Neural crest cell (in vitro differentiated cells): ENCODE results near the gene DUT. TPM values are rescaled to one million over a fixed set of nuclear protein-coding genes. Genes with fewer than 3 reads are reported as not detected.
A peak's percentile ranks its signal among the peaks of the same experiment; 100 is the strongest.

ENCODE experiments used
- DNase-seq: peaks from one replicate; pipeline ENCODE4 v3.0.0; 2021; ENCODE audit warnings: low read depth, mixed read lengths, low spot score
- H3K27ac Mint-ChIP-seq: one replicate; pipeline ENCODE4 v1.8.0; 2021; ENCODE audit warnings: mild to moderate bottlenecking, mixed read lengths; ENCODE audit not compliant: unreplicated experiment
- H3K27me3 Mint-ChIP-seq: 2 replicates; pipeline ENCODE4 v1.8.0; 2021; ENCODE audit warnings: low read depth, mild to moderate bottlenecking, mixed read lengths
- H3K36me3 Mint-ChIP-seq: 2 replicates; pipeline ENCODE4 v1.8.0; 2021; ENCODE audit warnings: low read depth, mild to moderate bottlenecking, mixed read lengths
- H3K4me1 Mint-ChIP-seq: 2 replicates; pipeline ENCODE4 v1.8.0; 2021; ENCODE audit warnings: mixed read lengths
- H3K4me3 Mint-ChIP-seq: one replicate; pipeline ENCODE4 v1.8.0; 2021; ENCODE audit warnings: mild to moderate bottlenecking, mixed read lengths
- H3K9me3 Mint-ChIP-seq: 2 replicates; pipeline ENCODE4 v1.8.0; 2021; ENCODE audit warnings: mixed read lengths
- CTCF ChIP-seq: fragments of 200-600 bp; sonication (generic); conservative IDR thresholded peaks from 2 replicates; pipeline ENCODE4 v1.5.0; 2021; ENCODE audit warnings: antibody characterized with exemption, mild to moderate bottlenecking
- long read RNA-seq: library from polyadenylated mRNA; unstranded; transcript quantifications from one replicate; pipeline ENCODE4 v2.0.0, GENCODE V29; 2020
- total RNA-seq: library from RNA; stranded (reverse); gene quantifications from 2 replicates; pipeline ENCODE4 v1.2.1, GENCODE V29; 2021

DUT gene
- total RNA-seq, result 132 and 137 TPM in 2 replicates
- long read RNA-seq, transcript DUT-205 (7 exons, 769 nt), result minor isoform, 7 of 126 reads
- long read RNA-seq, transcript DUT-202 (6 exons, 1,935 nt), result major isoform, 109 of 126 reads
- long read RNA-seq, partial matches to known transcripts, result 6 of 126 reads
- long read RNA-seq, other reads (novel, unspliced or antisense), result 2 of 126 reads

GRCh38 chr15:48330855-48331795 lies at the start of gene DUT:
Gene DUT (plus strand): TSS chr15:48331429. CDS start chr15:48331516, 87 bp downstream.
- H3K9me3 Mint-ChIP-seq, result no peaks in the 10 kb centered on the region
- peaks cover 5% of the 10 kb centered on the region for H3K36me3 Mint-ChIP-seq
- peak within 1 kb of the TSS; percentile 99 for H3K27ac Mint-ChIP-seq
- no peaks in the 10 kb centered on the region for H3K27me3 Mint-ChIP-seq
- H3K4me3 Mint-ChIP-seq, result peak within 1 kb of the TSS; percentile 100
- H3K4me1 Mint-ChIP-seq, result peaks cover 38% of the 10 kb centered on the region
- no peak for TF ChIP-seq CTCF
- DNase-seq, result peak; percentile 67

GRCh38 chr15:48281674-48282073 lies 49.6 kb upstream of the DUT start:
- H3K27me3 Mint-ChIP-seq, result no peaks in the 10 kb centered on the region
- peaks cover 30% of the 10 kb centered on the region for H3K4me1 Mint-ChIP-seq
- H3K9me3 Mint-ChIP-seq, result no peaks in the 10 kb centered on the region
- no peak overlapping the region for H3K4me3 Mint-ChIP-seq
- H3K27ac Mint-ChIP-seq, result no peak overlapping the region
- no peaks in the 10 kb centered on the region for H3K36me3 Mint-ChIP-seq
- no peak for DNase-seq
- TF ChIP-seq CTCF, result peak; percentile 20

- Mint-ChIP-seq H3K36me3 (no peaks in the 10 kb centered on the region), H3K27me3 (no peaks in the 10 kb centered on the region), H3K9me3 (no peaks in the 10 kb centered on the region), H3K4me1 (peaks cover 30% of the 10 kb centered on the region), H3K27ac (peak overlapping the region; percentile 58), H3K4me3 (no peak overlapping the region)
- no peak for TF ChIP-seq CTCF
- DNase-seq, result no peak
Measured at GRCh38 chr15:48282216-48282615, 49.0 kb upstream of the DUT start.

- no peak for DNase-seq
- Mint-ChIP-seq H3K27ac (no peak overlapping the region), H3K9me3 (no peaks in the 10 kb centered on the region), H3K4me3 (no peak overlapping the region), H3K27me3 (no peaks in the 10 kb centered on the region), H3K36me3 (no peaks in the 10 kb centered on the region), H3K4me1 (peaks cover 30% of the 10 kb centered on the region)
- TF ChIP-seq CTCF, result no peak
Measured at GRCh38 chr15:48283396-48284145, 47.7 kb upstream of the DUT start.

- H3K4me1 Mint-ChIP-seq, result peaks cover 30% of the 10 kb centered on the region
- peak; percentile 88 for TF ChIP-seq CTCF
- H3K27me3 Mint-ChIP-seq, result no peaks in the 10 kb centered on the region
Measured at GRCh38 chr15:48285329-48286214, 45.7 kb upstream of the DUT start.

More at GRCh38 chr15:48285329-48286214, 45.7 kb upstream of the DUT start:
- Mint-ChIP-seq H3K36me3 (no peaks in the 10 kb centered on the region), H3K27ac (peak overlapping the region; percentile 32), H3K4me3 (peak overlapping the region; percentile 7), H3K9me3 (no peaks in the 10 kb centered on the region)
- DNase-seq, result peak; percentile 73
